ENCODE data around the gene TIMM23.

DNA sequence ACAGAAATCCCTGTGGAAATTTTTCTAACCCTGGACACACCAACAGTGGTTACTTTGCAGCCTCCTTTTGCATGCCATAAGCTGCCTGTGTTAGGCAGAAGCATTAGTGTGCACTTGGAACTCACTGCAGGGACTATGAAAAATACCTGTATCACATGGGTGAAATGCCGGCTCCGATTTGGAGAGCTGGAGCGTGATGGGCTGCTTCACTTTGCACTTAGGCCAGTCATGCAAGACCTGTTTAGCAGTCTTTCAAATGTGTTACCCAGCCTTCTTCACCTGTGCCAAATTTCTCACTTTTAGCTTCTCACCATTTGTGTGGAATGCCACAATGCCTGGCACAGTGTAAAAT is 46.9 kb downstream of the TIMM23 start:
- TF ChIP-seq, protein P1, sequence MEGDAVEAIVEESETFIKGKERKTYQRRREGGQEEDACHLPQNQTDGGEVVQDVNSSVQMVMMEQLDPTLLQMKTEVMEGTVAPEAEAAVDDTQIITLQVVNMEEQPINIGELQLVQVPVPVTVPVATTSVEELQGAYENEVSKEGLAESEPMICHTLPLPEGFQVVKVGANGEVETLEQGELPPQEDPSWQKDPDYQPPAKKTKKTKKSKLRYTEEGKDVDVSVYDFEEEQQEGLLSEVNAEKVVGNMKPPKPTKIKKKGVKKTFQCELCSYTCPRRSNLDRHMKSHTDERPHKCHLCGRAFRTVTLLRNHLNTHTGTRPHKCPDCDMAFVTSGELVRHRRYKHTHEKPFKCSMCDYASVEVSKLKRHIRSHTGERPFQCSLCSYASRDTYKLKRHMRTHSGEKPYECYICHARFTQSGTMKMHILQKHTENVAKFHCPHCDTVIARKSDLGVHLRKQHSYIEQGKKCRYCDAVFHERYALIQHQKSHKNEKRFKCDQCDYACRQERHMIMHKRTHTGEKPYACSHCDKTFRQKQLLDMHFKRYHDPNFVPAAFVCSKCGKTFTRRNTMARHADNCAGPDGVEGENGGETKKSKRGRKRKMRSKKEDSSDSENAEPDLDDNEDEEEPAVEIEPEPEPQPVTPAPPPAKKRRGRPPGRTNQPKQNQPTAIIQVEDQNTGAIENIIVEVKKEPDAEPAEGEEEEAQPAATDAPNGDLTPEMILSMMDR (conservative IDR thresholded peaks at IDR 0.05 in 1 of 2, IDR thresholded peaks at IDR 0.05 in 1 of 2; ENCODE audit: extremely low read depth in 1 of 2, insufficient read depth in 1 of 2, low read depth in 1 of 2, low read length in 2 of 2), result no peak
- no peak for TF ChIP-seq EZH2 (IDR thresholded peaks at IDR 0.05; ENCODE audit: borderline replicate concordance, low read length)

Measured in mammary epithelial cell (primary cell).